CD14-positive monocyte (primary cell): ENCODE measurements around the gene ANTXR1. TPM values are rescaled to one million over a fixed set of nuclear protein-coding genes. Genes with fewer than 3 reads are reported as not detected.

ENCODE experiments used
- DNase-seq, 3 donors: peaks; one replicate each; pipeline ENCODE4 v3.0.0-alpha.2; 2011 to 2022
- H2AFZ ChIP-seq: 2 replicates; pipeline ENCODE4 v1.6.0; 2012; ENCODE audit warnings: mild to moderate bottlenecking, low read depth, low read length, inconsistent platforms; ENCODE audit not compliant: insufficient read depth, poor library complexity, severe bottlenecking
- H3K27ac ChIP-seq, 2 donors: 1 replicate in 1 of 2; 2 replicates in 1 of 2; pipeline ENCODE4 v1.5.1; 2012 to 2013; ENCODE audit warnings: low read length in 2 of 2, control low read depth in 1 of 2, inconsistent platforms in 1 of 2, low read depth in 1 of 2, mild to moderate bottlenecking in 1 of 2
- H3K27me3 ChIP-seq, 2 donors: one replicate each; pipeline versions ENCODE4 v1.6.0 to v1.6.1; 2011 to 2013; ENCODE audit warnings: low read length in 2 of 2; ENCODE audit not compliant: control insufficient read depth in 2 of 2, insufficient read depth in 2 of 2
- H3K36me3 ChIP-seq, 2 donors: replicated peaks in 1 of 2; 1 replicate in 1 of 2; 2 replicates in 1 of 2; pipeline versions ENCODE4 v1.5.1 to v1.6.1; 2012 to 2013; ENCODE audit warnings: low read length in 2 of 2, control low read depth in 1 of 2, inconsistent platforms in 1 of 2, mild to moderate bottlenecking in 1 of 2; ENCODE audit not compliant: insufficient read depth in 2 of 2, control insufficient read depth in 1 of 2
- H3K4me1 ChIP-seq, 2 donors: 1 replicate in 1 of 2; 2 replicates in 1 of 2; pipeline versions ENCODE4 v1.5.1 to v1.6.1; 2012 to 2013; ENCODE audit warnings: low read length in 2 of 2, control low read depth in 1 of 2, inconsistent platforms in 1 of 2, mild to moderate bottlenecking in 1 of 2, moderate library complexity in 1 of 2; ENCODE audit not compliant: insufficient read depth in 2 of 2, control insufficient read depth in 1 of 2
- H3K4me2 ChIP-seq: replicated peaks from 2 replicates; pipeline ENCODE3; 2012; ENCODE audit warnings: low read length, moderate library complexity, mild to moderate bottlenecking; ENCODE audit not compliant: poor library complexity, severe bottlenecking; ENCODE audit errors: extremely low read depth
- H3K4me3 ChIP-seq, 3 experiments: fragments of 200-600 bp in 1 of 3; sonication (generic) in 1 of 3; replicated peaks in 1 of 3; 1 replicate in 2 of 3; 2 replicates in 1 of 3; pipeline ENCODE4 v1.5.1; 2011 to 2013; ENCODE audit warnings: low read length in 3 of 3, mild to moderate bottlenecking in 3 of 3, control low read depth in 2 of 3, low read depth in 2 of 3, inconsistent platforms in 1 of 3, moderate library complexity in 1 of 3
- H3K79me2 ChIP-seq: 2 replicates; pipeline ENCODE4 v1.6.0; 2012; ENCODE audit warnings: mild to moderate bottlenecking, control low read depth, inconsistent platforms, low read length, moderate library complexity; ENCODE audit not compliant: insufficient read depth
- H3K9ac ChIP-seq: 2 replicates; pipeline ENCODE4 v1.6.0; 2017; ENCODE audit warnings: low read length, mild to moderate bottlenecking; ENCODE audit not compliant: insufficient read depth, poor library complexity, severe bottlenecking
- H3K9me3 ChIP-seq, 2 donors: replicated peaks in 1 of 2; 1 replicate in 1 of 2; 2 replicates in 1 of 2; pipeline versions ENCODE4 v1.5.1 to v1.6.1; 2012 to 2013; ENCODE audit warnings: low read length in 2 of 2, control low read depth in 1 of 2; ENCODE audit not compliant: control insufficient read depth in 1 of 2, insufficient read depth in 1 of 2
- H4K20me1 ChIP-seq: 2 replicates; pipeline ENCODE4 v1.6.0; 2012; ENCODE audit warnings: mild to moderate bottlenecking, low read length, control low read depth, moderate library complexity; ENCODE audit not compliant: insufficient read depth
- H3K27ac Mint-ChIP-seq, 7 donors: one replicate each; pipeline ENCODE4 v1.8.0; 2020; ENCODE audit warnings: mild to moderate bottlenecking in 7 of 7, mixed read lengths in 7 of 7, moderate library complexity in 6 of 7, inconsistent platforms in 2 of 7
- H3K27me3 Mint-ChIP-seq, 3 donors: one replicate each; pipeline ENCODE4 v1.8.0; 2021 to 2022; ENCODE audit warnings: low read depth in 3 of 3, mild to moderate bottlenecking in 3 of 3, mixed read lengths in 3 of 3, moderate library complexity in 3 of 3, inconsistent platforms in 1 of 3
- H3K36me3 Mint-ChIP-seq, 2 donors: one replicate each; pipeline ENCODE4 v1.8.0; 2020; ENCODE audit warnings: mixed read lengths in 2 of 2, inconsistent platforms in 1 of 2, mild to moderate bottlenecking in 1 of 2
- H3K4me1 Mint-ChIP-seq: one replicate; pipeline ENCODE4 v1.8.0; 2020; ENCODE audit warnings: mild to moderate bottlenecking, mixed read lengths
- H3K4me3 Mint-ChIP-seq, 2 donors: one replicate each; pipeline ENCODE4 v1.8.0; 2020; ENCODE audit warnings: mild to moderate bottlenecking in 2 of 2, mixed read lengths in 2 of 2, moderate library complexity in 1 of 2
- H3K9me3 Mint-ChIP-seq, 7 donors: one replicate each; pipeline ENCODE4 v1.8.0; 2020 to 2022; ENCODE audit warnings: mixed read lengths in 7 of 7, mild to moderate bottlenecking in 6 of 7, moderate library complexity in 6 of 7, inconsistent platforms in 2 of 7
- CTCF ChIP-seq: fragments of 200-600 bp; IDR thresholded peaks from one replicate; pipeline ENCODE4 v1.8.0; 2022; ENCODE audit warnings: antibody characterized with exemption, mild to moderate bottlenecking
- WGBS: methylation state at CpG from one replicate; pipeline ENCODE4 v1.1.5; 2013; ENCODE audit warnings: missing lambda C conversion rate; ENCODE audit not compliant: insufficient coverage; 5-methylcytosine and 5-hydroxymethylcytosine counted together
- intact Hi-C, 2 donors: fragments of 100-400 bp; cut with micrococcal nuclease; formaldehyde crosslinking; loops; one replicate each; pipeline versions ENCODE4 v1.15.0 to v1.15.1; 2023
- polyA plus RNA-seq, 3 donors: library from polyadenylated mRNA; depleted of rRNA in 1 of 3; unstranded in 2 of 3; stranded (reverse) in 1 of 3; fragments of 300-500 nt in 2 of 3; fragments of >200 nt in 1 of 3; fragmentation: Illumina TruSeq in 2 of 3; gene quantifications; 1 replicate in 2 of 3; 2 replicates in 1 of 3; pipeline ENCODE4 v1.2.3, GENCODE V29; 2012 to 2021

Gene ANTXR1
- polyA plus RNA-seq, 3 donors, result not detected

GRCh38 chr2:69081757-69082156 lies 68.8 kb downstream of the ANTXR1 start:
- DNase-seq, result no peak
- Mint-ChIP-seq H3K36me3 (no peaks in the 10 kb centered on the region), H3K9me3 (peaks cover 0 to 5% (median 0%) of the 10 kb centered on the region in 7 donors), H3K4me3 (no peak overlapping the region), H3K27ac (peak overlapping the region in 1 of 7 donors; percentile 61), H3K4me1 (peaks cover 43% of the 10 kb centered on the region), H3K27me3 (peaks cover 0 to 5% (median 5%) of the 10 kb centered on the region in 3 donors)
- Histone ChIP-seq H3K79me2 (no peaks in the 10 kb centered on the region), H3K9me3 (no peaks in the 10 kb centered on the region), H3K4me2 (no peak overlapping the region), H4K20me1 (no peaks in the 10 kb centered on the region), H3K4me1 (peaks cover 42 to 46% of the 10 kb centered on the region in 2 donors), H2AFZ (peak overlapping the region; percentile 75), H3K9ac (no peak overlapping the region), H3K27ac (peak overlapping the region in 1 of 2 donors; percentile 73), H3K4me3 (peak overlapping the region in 1 of 3 experiments; percentile 66), H3K36me3 (no peaks in the 10 kb centered on the region), H3K27me3 (no peaks in the 10 kb centered on the region)
- intact Hi-C loops, result no loop called here
- 69% methylated on average over 3 of the region's 4 CpGs for WGBS
- TF ChIP-seq CTCF, result no peak

GRCh38 chr2:69082430-69082997 lies 69.5 kb downstream of the ANTXR1 start:
- Histone ChIP-seq H3K4me3 (peak overlapping the region in 2 of 3 experiments; percentile 13 to 66), H2AFZ (peak overlapping the region; percentile 75), H3K9ac (peak overlapping the region; percentile 16), H3K79me2 (no peaks in the 10 kb centered on the region), H3K4me2 (peak overlapping the region; percentile 73), H3K27ac (peak overlapping the region; percentile 41 to 73), H3K4me1 (peaks cover 42 to 46% of the 10 kb centered on the region in 2 donors), H3K27me3 (no peaks in the 10 kb centered on the region), H4K20me1 (no peaks in the 10 kb centered on the region), H3K9me3 (no peaks in the 10 kb centered on the region), H3K36me3 (no peaks in the 10 kb centered on the region)
- H3K27me3 Mint-ChIP-seq, result peaks cover 0 to 5% (median 5%) of the 10 kb centered on the region in 3 donors
- WGBS, result 9% methylated on average over 6 of the region's 9 CpGs
- peaks cover 43% of the 10 kb centered on the region for H3K4me1 Mint-ChIP-seq
- peaks cover 0 to 5% (median 0%) of the 10 kb centered on the region in 7 donors for H3K9me3 Mint-ChIP-seq
- peak overlapping the region; percentile 66 to 76 for H3K4me3 Mint-ChIP-seq
- intact Hi-C loops, result no loop called here
- H3K36me3 Mint-ChIP-seq, result no peaks in the 10 kb centered on the region
- no peak for TF ChIP-seq CTCF
- H3K27ac Mint-ChIP-seq, result peak overlapping the region; percentile 39 to 85 (median 73)
- DNase-seq, result peak; percentile 37 to 65 (median 60)
